BJ (cell line): Measurements from ENCODE around the gene NPR1. TPM values are rescaled to one million over a fixed set of nuclear protein-coding genes. Genes with fewer than 3 reads are reported as not detected.
A peak's percentile ranks its signal among the peaks of the same experiment; 100 is the strongest.

ENCODE experiments used
- CTCF ChIA-PET: fragments of 350-600 bp; formaldehyde crosslinking; extraction: SDS; loops from one replicate; lab custom pipeline; 2021; ENCODE audit warnings: antibody characterized with exemption, inconsistent platforms; lab: Yijun Ruan, JAX
- POLR2A ChIA-PET: fragments of 300-600 bp; sonication (Branson Sonifier 250); formaldehyde crosslinking; extraction: SDS; loops from one replicate; lab custom pipeline; 2021; ENCODE audit warnings: antibody characterized with exemption; lab: Charles Lee
- DNase-seq: peaks from one replicate; pipeline ENCODE4 v3.0.0-alpha.2; 2011; ENCODE audit warnings: low read depth
- H3K27me3 ChIP-seq: 2 replicates; pipeline ENCODE4 v1.6.0; 2011; ENCODE audit warnings: low read length; ENCODE audit not compliant: control insufficient read depth, insufficient read depth
- H3K36me3 ChIP-seq: 2 replicates; pipeline ENCODE4 v1.5.1; 2011; ENCODE audit warnings: low read length; ENCODE audit not compliant: control insufficient read depth, insufficient read depth
- H3K4me3 ChIP-seq: 2 replicates; pipeline ENCODE4 v1.5.1; 2011; ENCODE audit warnings: low read depth, mild to moderate bottlenecking, control low read depth, low read length
- polyA plus RNA-seq: library from polyadenylated mRNA; depleted of rRNA; stranded (reverse); fragments of >200 nt; gene quantifications from 2 replicates; pipeline ENCODE4 v1.2.3, GENCODE V29; 2011
- TF ChIP-seq, protein P1 (sequence below): IDR thresholded peaks from 2 replicates; pipeline ENCODE4 v1.5.1; 2011; ENCODE audit warnings: low read depth, mild to moderate bottlenecking, control low read depth, inconsistent platforms, low read length, moderate library complexity; ENCODE audit not compliant: insufficient read depth

NPR1 gene
- polyA plus RNA-seq, 1 experiment: 0.02 TPM

DNA sequence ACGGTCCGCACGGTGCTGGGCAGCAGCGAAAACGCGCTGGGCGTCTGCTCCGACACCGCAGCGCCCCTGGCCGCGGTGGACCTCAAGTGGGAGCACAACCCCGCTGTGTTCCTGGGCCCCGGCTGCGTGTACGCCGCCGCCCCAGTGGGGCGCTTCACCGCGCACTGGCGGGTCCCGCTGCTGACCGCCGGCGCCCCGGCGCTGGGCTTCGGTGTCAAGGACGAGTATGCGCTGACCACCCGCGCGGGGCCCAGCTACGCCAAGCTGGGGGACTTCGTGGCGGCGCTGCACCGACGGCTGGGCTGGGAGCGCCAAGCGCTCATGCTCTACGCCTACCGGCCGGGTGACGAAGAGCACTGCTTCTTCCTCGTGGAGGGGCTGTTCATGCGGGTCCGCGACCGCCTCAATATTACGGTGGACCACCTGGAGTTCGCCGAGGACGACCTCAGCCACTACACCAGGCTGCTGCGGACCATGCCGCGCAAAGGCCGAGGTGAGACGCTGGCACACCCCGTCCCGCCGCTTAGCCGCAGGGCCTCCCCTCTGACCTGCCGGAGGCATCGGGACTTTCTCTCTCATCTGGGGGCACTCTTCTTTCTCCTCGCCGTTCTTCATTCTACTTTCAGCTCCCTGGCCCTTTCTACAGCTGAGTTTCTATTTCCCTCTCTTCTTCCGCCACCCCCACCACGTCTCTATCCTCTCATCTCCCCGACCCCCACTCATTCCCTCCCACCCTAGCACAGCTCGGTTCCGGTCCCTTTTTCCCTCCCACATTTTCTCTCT lies 1.0 kb downstream of the NPR1 start:
- ChIA-PET CTCF (interaction anchor here (0.8 to 4.5 kb wide), 11 partner anchors 8 to 1329 kb away, joined by 3 to 43 read pairs (median 4); partner anchors contain the start of genes ILF2 and RAB13), POLR2A (no interaction called here)

GRCh38 chr1:153680120-153680403 lies 1.6 kb downstream of the NPR1 start:
- no peak overlapping the region for H3K4me3 ChIP-seq

More for the DNA sequence above, 1.0 kb downstream of the NPR1 start:
- DNase-seq: no peak
- Histone ChIP-seq H3K36me3 (no peaks in the 10 kb centered on the region), H3K27me3 (peaks cover 40% of the 10 kb centered on the region), H3K4me3 (peak overlapping the region; percentile 29)
- TF ChIP-seq, protein P1, sequence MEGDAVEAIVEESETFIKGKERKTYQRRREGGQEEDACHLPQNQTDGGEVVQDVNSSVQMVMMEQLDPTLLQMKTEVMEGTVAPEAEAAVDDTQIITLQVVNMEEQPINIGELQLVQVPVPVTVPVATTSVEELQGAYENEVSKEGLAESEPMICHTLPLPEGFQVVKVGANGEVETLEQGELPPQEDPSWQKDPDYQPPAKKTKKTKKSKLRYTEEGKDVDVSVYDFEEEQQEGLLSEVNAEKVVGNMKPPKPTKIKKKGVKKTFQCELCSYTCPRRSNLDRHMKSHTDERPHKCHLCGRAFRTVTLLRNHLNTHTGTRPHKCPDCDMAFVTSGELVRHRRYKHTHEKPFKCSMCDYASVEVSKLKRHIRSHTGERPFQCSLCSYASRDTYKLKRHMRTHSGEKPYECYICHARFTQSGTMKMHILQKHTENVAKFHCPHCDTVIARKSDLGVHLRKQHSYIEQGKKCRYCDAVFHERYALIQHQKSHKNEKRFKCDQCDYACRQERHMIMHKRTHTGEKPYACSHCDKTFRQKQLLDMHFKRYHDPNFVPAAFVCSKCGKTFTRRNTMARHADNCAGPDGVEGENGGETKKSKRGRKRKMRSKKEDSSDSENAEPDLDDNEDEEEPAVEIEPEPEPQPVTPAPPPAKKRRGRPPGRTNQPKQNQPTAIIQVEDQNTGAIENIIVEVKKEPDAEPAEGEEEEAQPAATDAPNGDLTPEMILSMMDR: no peak

DNA sequence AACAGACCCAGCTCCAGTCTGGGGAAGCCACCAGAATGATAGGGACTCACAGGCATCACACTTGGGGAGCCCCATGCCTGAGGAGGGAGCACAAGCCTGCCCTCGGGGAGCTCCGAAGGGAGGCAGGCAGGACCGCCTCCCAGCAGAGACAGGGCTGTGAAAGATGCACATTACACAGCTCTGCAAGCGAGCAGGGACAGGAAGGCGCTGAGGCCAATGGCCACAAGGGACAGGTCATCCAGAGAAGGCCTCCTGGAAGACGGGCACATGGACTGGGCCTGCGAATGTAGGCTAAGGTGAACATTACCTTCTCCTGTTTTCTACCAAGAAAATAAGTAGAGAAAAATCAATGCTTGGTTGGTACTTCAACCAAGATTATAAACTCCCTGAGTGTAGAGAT lies 4.2 kb downstream of the NPR1 start:
- POLR2A ChIA-PET: no interaction called here
- no peak for DNase-seq
- H3K27me3 ChIP-seq: peaks cover 52% of the 10 kb centered on the region
- no peaks in the 10 kb centered on the region for H3K36me3 ChIP-seq
- TF ChIP-seq, protein P1: no peak
- no peak overlapping the region for H3K4me3 ChIP-seq
- CTCF ChIA-PET: no interaction called here

More at GRCh38 chr1:153680120-153680403, 1.6 kb downstream of the NPR1 start:
- Histone ChIP-seq H3K36me3 (no peaks in the 10 kb centered on the region), H3K27me3 (peaks cover 43% of the 10 kb centered on the region)
- TF ChIP-seq, protein P1: no peak
- ChIA-PET CTCF (interaction anchor here (0.8 to 1.7 kb wide), 7 partner anchors 9 to 307 kb away, joined by 3 to 5 read pairs (median 3); partner anchors contain the start of genes ILF2 and RAB13), POLR2A (no interaction called here)
- DNase-seq: no peak

DNA sequence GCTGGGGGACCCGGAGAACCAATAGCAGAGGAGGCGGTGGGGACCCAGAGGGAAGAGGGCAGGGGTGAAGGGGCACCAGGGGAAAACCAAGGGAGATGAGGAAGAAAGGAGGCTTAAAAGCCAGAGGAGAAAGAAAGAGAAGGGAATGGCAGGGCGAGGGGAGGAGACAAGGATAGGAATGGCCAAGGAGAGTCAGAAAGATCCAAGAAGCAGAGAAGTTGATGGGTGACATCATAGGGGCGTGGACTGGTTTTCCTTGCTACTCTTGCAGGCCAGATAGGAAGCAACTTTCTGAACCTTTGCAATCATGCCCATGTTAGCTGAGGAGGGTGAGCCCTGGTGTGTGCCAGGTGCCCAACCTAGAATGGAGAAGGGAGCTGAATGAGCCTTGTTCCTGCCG lies 5.4 kb downstream of the NPR1 start:
- no peak for DNase-seq
- TF ChIP-seq, protein P1: no peak
- CTCF ChIA-PET: no interaction called here
- POLR2A ChIA-PET: no interaction called here
- Histone ChIP-seq H3K36me3 (no peaks in the 10 kb centered on the region), H3K27me3 (peaks cover 42% of the 10 kb centered on the region), H3K4me3 (no peak overlapping the region)

DNA sequence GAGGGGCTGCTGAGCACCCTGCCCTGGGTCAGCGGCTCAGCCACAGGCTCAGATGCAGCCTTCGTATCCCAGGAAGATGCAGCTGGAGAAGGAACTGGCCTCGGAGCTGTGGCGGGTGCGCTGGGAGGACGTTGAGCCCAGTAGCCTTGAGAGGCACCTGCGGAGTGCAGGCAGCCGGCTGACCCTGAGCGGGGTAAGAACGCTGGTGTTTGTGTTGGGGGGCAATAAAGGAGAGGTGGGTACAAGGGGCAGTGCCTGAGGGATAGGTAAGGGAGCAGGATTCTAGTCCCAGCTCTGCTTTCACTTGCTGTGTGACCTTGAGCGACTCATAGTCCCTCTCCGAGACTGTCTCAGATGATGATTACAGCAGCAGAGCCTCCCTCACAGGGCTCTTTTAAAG lies 6.4 kb downstream of the NPR1 start:
- peaks cover 34% of the 10 kb centered on the region for H3K27me3 ChIP-seq
- no peak overlapping the region for H3K4me3 ChIP-seq
- DNase-seq: no peak
- ChIA-PET CTCF (interaction anchor here (0.6 kb wide), 1 partner anchor 19 kb away, joined by 5 read pairs; no protein-coding TSS in a partner anchor), POLR2A (no interaction called here)
- H3K36me3 ChIP-seq: no peaks in the 10 kb centered on the region
- TF ChIP-seq, protein P1: no peak
